Liver (tissue), 9 donors: ENCODE measurements around the gene CWC27. TPM values are rescaled to one million over a fixed set of nuclear protein-coding genes. Genes with fewer than 3 reads are reported as not detected.

Source experiments
- DNase-seq: peaks from one replicate; pipeline ENCODE4 v3.0.0-alpha.2; 2017; ENCODE audit warnings: low spot score
- H3K27ac ChIP-seq, 2 donors: one replicate each; pipeline ENCODE4 v1.7.0; 2013; ENCODE audit warnings: inconsistent platforms in 2 of 2, low read length in 2 of 2, control low read depth in 1 of 2, low read depth in 1 of 2, mild to moderate bottlenecking in 1 of 2
- H3K27me3 ChIP-seq, 4 donors: one replicate each; pipeline versions ENCODE4 v1.6.1 to v1.7.0; 2013; ENCODE audit warnings: low read length in 3 of 4, inconsistent platforms in 1 of 4, mild to moderate bottlenecking in 1 of 4, moderate library complexity in 1 of 4; ENCODE audit not compliant: control insufficient read depth in 4 of 4, insufficient read depth in 4 of 4
- H3K36me3 ChIP-seq, 4 donors: one replicate each; pipeline versions ENCODE4 v1.6.1 to v1.7.0; 2013; ENCODE audit warnings: low read length in 3 of 4, mild to moderate bottlenecking in 3 of 4, low read depth in 1 of 4, moderate library complexity in 1 of 4; ENCODE audit not compliant: control insufficient read depth in 4 of 4, insufficient read depth in 3 of 4
- H3K4me1 ChIP-seq, 4 donors: one replicate each; pipeline versions ENCODE4 v1.6.1 to v1.7.0; 2013; ENCODE audit warnings: low read length in 3 of 4, mild to moderate bottlenecking in 3 of 4, moderate library complexity in 1 of 4; ENCODE audit not compliant: control insufficient read depth in 4 of 4, insufficient read depth in 4 of 4
- H3K4me3 ChIP-seq, 3 donors: one replicate each; pipeline versions ENCODE4 v1.6.1 to v1.7.0; 2013; ENCODE audit warnings: low read length in 3 of 3, control low read depth in 1 of 3, low read depth in 1 of 3, mild to moderate bottlenecking in 1 of 3
- H3K9ac ChIP-seq, 2 donors: one replicate each; pipeline ENCODE4 v1.7.0; 2013; ENCODE audit warnings: low read length in 2 of 2, mild to moderate bottlenecking in 2 of 2, moderate library complexity in 2 of 2, control low read depth in 1 of 2, low read depth in 1 of 2
- H3K9me3 ChIP-seq, 4 donors: one replicate each; pipeline versions ENCODE4 v1.6.1 to v1.7.0; 2013; ENCODE audit warnings: low read length in 3 of 4; ENCODE audit not compliant: control insufficient read depth in 4 of 4
- CTCF ChIP-seq: fragments of 150-350 bp; IDR thresholded peaks from 2 replicates; pipeline ENCODE4 v1.5.1; 2017; ENCODE audit warnings: improper control_type of control experiment, low read depth, low read length; ENCODE audit not compliant: missing input control
- EGR1 ChIP-seq, 2 donors: IDR thresholded peaks; 2 replicates each; pipeline ENCODE4 v1.6.1; 2016 to 2018; ENCODE audit warnings: antibody characterized with exemption in 2 of 2, low read depth in 2 of 2
- FOXA1 ChIP-seq: IDR thresholded peaks from 2 replicates; pipeline ENCODE4 v1.6.1; 2016; ENCODE audit warnings: antibody characterized with exemption
- FOXA2 ChIP-seq: IDR thresholded peaks from 2 replicates; pipeline ENCODE4 v1.6.1; 2016; ENCODE audit warnings: antibody characterized with exemption
- GABPA ChIP-seq, 2 donors: IDR thresholded peaks in 1 of 2; conservative IDR thresholded peaks in 1 of 2; 2 replicates each; pipeline ENCODE4 v1.6.1; 2016; ENCODE audit warnings: antibody characterized with exemption in 2 of 2, mild to moderate bottlenecking in 1 of 2, moderate library complexity in 1 of 2
- HNF4A ChIP-seq, 2 donors: conservative IDR thresholded peaks; 2 replicates each; pipeline ENCODE4 v1.6.1; 2016; ENCODE audit warnings: antibody characterized with exemption in 2 of 2, mild to moderate bottlenecking in 2 of 2
- HNF4G ChIP-seq: IDR thresholded peaks from 2 replicates; pipeline ENCODE4 v1.6.1; 2016; ENCODE audit warnings: antibody characterized with exemption
- JUND ChIP-seq, 2 donors: IDR thresholded peaks; 2 replicates each; pipeline ENCODE4 v1.6.1; 2016; ENCODE audit warnings: antibody characterized with exemption in 2 of 2
- MAX ChIP-seq: IDR thresholded peaks from 2 replicates; pipeline ENCODE4 v1.6.1; 2016; ENCODE audit warnings: antibody characterized with exemption
- NR2F2 ChIP-seq: IDR thresholded peaks from 2 replicates; pipeline ENCODE4 v1.6.1; 2016; ENCODE audit warnings: antibody characterized with exemption
- RAD21 ChIP-seq, 2 donors: IDR thresholded peaks; 2 replicates each; pipeline ENCODE4 v1.6.1; 2016; ENCODE audit warnings: antibody characterized with exemption in 2 of 2, mild to moderate bottlenecking in 2 of 2
- REST ChIP-seq: IDR thresholded peaks from 2 replicates; pipeline ENCODE4 v1.6.1; 2016; ENCODE audit warnings: antibody characterized with exemption, mild to moderate bottlenecking
- RXRA ChIP-seq, 2 donors: IDR thresholded peaks; 2 replicates each; pipeline ENCODE4 v1.6.1; 2017 to 2018; ENCODE audit warnings: antibody characterized with exemption in 2 of 2, mild to moderate bottlenecking in 1 of 2
- SP1 ChIP-seq: IDR thresholded peaks from 2 replicates; pipeline ENCODE4 v1.6.1; 2018; ENCODE audit warnings: antibody characterized with exemption, mild to moderate bottlenecking
- TAF1 ChIP-seq: conservative IDR thresholded peaks from 2 replicates; pipeline ENCODE4 v1.6.1; 2016; ENCODE audit warnings: antibody characterized with exemption, mild to moderate bottlenecking
- YY1 ChIP-seq: IDR thresholded peaks from 2 replicates; pipeline ENCODE4 v1.6.1; 2016; ENCODE audit warnings: antibody characterized with exemption, mild to moderate bottlenecking
- ZBTB33 ChIP-seq: IDR thresholded peaks from 2 replicates; pipeline ENCODE4 v1.6.1; 2016; ENCODE audit warnings: antibody characterized with exemption
- WGBS: extraction: QIAGEN DNeasy Blood & Tissue Kit; methylation state at CpG from one replicate; pipeline ENCODE4 v1.1.7; 2013; 5-methylcytosine and 5-hydroxymethylcytosine counted together
- polyA plus RNA-seq, 2 donors: library from polyadenylated mRNA; stranded (reverse) in 1 of 2; unstranded in 1 of 2; fragments of 200-250 nt in 1 of 2; fragments of >200 nt in 1 of 2; fragmentation: Nextera tagmentation in 1 of 2; extraction: Ambion mirVana in 1 of 2; gene quantifications; one replicate each; pipeline versions ENCODE4 v1.2.1 to v1.2.3, GENCODE V29; 2013 to 2015
- total RNA-seq, 2 donors: library from RNA; depleted of rRNA; stranded (reverse); fragments of >200 nt; gene quantifications; one replicate each; pipeline ENCODE4 v1.2.3, GENCODE V29; 2014
- TF ChIP-seq, protein P1 (sequence below): IDR thresholded peaks from 2 replicates; pipeline ENCODE4 v1.6.1; 2016; ENCODE audit warnings: antibody characterized with exemption
- donor health status: healthy.
- donor health status: healthy.
- donor health status: healthy.
- donor health status: healthy.
- donor health status: healthy.

The CWC27 gene
- total and polyA plus RNA-seq, 4 donors, result 3.9 to 9.8 (median 6.0) TPM

- no peak for TF ChIP-seq EGR1 (IDR thresholded peaks at IDR 0.05; ENCODE audit: low read depth in 2 of 2)
- TF ChIP-seq REST, result no peak
- no peak for TF ChIP-seq RXRA (IDR thresholded peaks at IDR 0.05)
- TF ChIP-seq NR2F2, result no peak
- no peak for TF ChIP-seq SP1
- TF ChIP-seq, protein P1, sequence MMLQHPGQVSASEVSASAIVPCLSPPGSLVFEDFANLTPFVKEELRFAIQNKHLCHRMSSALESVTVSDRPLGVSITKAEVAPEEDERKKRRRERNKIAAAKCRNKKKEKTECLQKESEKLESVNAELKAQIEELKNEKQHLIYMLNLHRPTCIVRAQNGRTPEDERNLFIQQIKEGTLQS, result no peak
- TF ChIP-seq HNF4G, result no peak
- no peak for TF ChIP-seq JUND (IDR thresholded peaks at IDR 0.05)
- no peak for TF ChIP-seq RAD21 (IDR thresholded peaks at IDR 0.05)
- Histone ChIP-seq H3K4me3 (no peak overlapping the region), H3K9ac (no peak overlapping the region), H3K27ac (no peak overlapping the region), H3K4me1 (no peaks in the 10 kb centered on the region), H3K9me3 (no peaks in the 10 kb centered on the region), H3K27me3 (no peaks in the 10 kb centered on the region), H3K36me3 (no peaks in the 10 kb centered on the region)
- DNase-seq, result no peak
- 80% methylated on average over 9 of the region's 9 CpGs for WGBS
Observed at GRCh38 chr5:65061250-65061973, 292.7 kb downstream of the CWC27 start.

DNA sequence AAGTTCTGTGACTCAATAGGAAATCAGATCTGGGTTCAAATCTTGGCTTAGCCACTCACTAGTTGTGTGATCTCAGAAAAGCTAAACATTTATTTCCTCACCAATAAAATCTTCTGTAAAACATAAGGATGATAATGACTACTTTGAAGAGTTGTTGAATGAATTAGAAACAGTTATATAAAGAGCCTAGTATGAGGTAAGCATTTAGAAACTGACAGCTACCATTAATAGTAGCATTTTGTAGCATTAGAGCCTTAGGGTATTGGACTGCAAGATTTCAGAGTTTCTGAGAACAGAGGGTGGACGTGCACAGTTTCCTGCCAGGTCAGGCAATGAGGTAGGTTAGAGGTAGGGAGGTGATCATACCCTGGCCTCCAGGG lies 293.2 kb downstream of the CWC27 start:
- H3K4me3 ChIP-seq, result no peak overlapping the region
- H3K4me1 ChIP-seq, result no peaks in the 10 kb centered on the region
- H3K9ac ChIP-seq, result no peak overlapping the region
- WGBS, result 94% methylated on average over 1 of the region's 1 CpG
- no peaks in the 10 kb centered on the region for H3K9me3 ChIP-seq
- no peaks in the 10 kb centered on the region for H3K36me3 ChIP-seq
- no peak overlapping the region for H3K27ac ChIP-seq
- no peak for TF ChIP-seq YY1
- TF ChIP-seq HNF4A (conservative IDR thresholded peaks at IDR 0.05), result no peak
- no peak for TF ChIP-seq EGR1 (IDR thresholded peaks at IDR 0.05; ENCODE audit: low read depth in 2 of 2)
- no peak for TF ChIP-seq FOXA2
- no peak for TF ChIP-seq HNF4G
- no peak for TF ChIP-seq ZBTB33
- no peak for TF ChIP-seq SP1
- no peak for TF ChIP-seq RXRA (IDR thresholded peaks at IDR 0.05)
- TF ChIP-seq, protein P1, result no peak
- TF ChIP-seq MAX, result no peak
- TF ChIP-seq RAD21 (IDR thresholded peaks at IDR 0.05), result no peak
- TF ChIP-seq TAF1, result no peak
- no peak for TF ChIP-seq GABPA (IDR thresholded peaks at IDR 0.05 in 1 of 2, conservative IDR thresholded peaks at IDR 0.05 in 1 of 2)
- TF ChIP-seq CTCF, result no peak
- TF ChIP-seq FOXA1, result no peak
- no peak for TF ChIP-seq REST
- H3K27me3 ChIP-seq, result no peaks in the 10 kb centered on the region
- DNase-seq, result no peak
